Pulmonary artery endothelial cell (primary cell): ENCODE results near the gene SZRD1. TPM values are rescaled to one million over a fixed set of nuclear protein-coding genes. Genes with fewer than 3 reads are reported as not detected.
"Not testable (repeated sequence)": the region's sequence is repeated elsewhere in the genome, so short reads cannot be mapped to it uniquely, and the experiment has no call there.

Experiments used
- DNase-seq: peaks from one replicate; pipeline ENCODE4 v3.0.0-alpha.2; 2011; ENCODE audit warnings: low read depth, low spot score
- total RNA-seq: library from RNA; depleted of rRNA; stranded (reverse); fragments of >200 nt; gene quantifications from 2 replicates; pipeline ENCODE4 v1.2.3, GENCODE V29; 2014

SZRD1 gene, protein sequence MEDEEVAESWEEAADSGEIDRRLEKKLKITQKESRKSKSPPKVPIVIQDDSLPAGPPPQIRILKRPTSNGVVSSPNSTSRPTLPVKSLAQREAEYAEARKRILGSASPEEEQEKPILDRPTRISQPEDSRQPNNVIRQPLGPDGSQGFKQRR
- 35.5 and 37.4 TPM in 2 replicates for total RNA-seq

DNA sequence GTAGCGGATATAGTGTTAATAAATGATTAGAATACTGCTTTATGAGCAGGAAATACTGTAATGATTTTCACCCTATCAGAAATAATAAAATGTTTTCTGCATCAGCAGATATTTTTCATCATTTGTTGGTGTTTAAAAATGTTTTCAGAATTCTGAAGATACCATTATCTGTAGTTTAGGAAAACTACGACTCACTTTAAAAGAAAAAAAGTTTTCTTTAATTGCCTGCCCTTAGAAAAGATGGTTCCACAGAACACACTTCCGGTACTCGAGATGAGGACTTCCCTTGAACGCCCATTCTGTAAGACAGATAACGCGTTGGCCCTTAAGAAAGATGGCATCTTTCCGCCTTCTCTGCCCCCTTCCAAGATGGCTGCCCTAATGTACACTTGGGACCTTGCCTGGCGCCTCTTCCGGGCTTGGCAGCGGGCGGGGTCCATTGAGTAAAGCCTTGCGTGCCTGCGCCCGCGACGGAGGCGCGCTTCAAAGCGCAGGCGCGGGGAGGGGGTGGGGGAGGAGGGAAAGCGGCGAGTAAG lies at the start of gene SZRD1:
Gene SZRD1, plus strand, starts transcription at position 521 of the 536 bp plus-strand sequence. CDS start 16 bp downstream, outside the sequence.
- DNase-seq: peak; percentile 98

DNA sequence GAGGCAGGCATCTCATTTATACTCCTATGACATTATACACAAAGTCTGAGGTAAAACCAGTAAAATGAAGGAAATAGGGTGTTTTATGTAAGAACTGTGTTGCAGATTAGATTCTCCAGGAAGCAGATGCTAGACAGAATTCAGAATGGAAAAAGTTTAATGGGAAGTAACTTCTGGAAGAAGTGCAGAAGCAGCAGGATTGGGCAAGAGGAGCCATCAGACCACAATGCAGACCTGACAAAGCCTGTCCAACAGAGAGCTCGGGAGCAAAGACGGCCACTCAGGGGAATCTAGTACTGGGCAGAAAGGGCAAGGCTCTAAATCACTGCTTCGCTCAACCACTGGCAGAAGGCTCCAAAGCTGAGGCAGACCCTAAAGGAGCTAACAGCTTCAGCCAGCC lies 48.5 kb upstream of the SZRD1 start:
- DNase-seq: no peak

DNA sequence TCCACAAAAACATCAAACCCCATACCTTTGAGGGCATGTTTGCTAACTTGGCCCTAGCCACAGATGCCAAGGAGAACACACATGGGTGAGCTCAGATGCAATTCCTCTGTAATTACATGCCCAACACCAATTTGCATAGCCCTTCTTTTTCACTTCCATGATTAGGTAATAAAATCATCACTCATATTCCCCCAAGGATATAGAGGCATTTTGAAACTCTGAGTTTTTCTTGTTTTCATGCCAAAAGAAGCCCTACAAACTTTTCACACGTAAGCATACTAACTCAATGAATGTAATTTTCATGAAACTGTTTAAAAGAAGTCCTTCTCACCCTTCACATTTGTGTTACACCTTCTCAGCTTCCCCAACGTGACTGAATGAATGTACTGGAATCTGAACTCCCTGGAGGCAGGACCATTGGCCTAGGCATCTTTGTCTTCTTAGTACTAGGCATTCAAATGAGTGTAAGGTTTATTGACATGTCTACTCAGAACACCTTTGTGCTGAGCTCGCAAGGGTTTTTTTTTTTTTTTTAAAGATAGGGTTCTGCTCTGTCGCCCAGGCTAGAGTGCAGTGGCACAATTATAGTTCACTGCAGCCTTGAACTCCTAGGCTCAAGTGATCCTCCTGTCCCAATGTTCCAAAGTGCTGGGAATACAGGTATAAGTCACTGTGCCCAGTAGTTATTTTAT lies 45.7 kb upstream of the SZRD1 start:
- DNase-seq: no peak

DNA sequence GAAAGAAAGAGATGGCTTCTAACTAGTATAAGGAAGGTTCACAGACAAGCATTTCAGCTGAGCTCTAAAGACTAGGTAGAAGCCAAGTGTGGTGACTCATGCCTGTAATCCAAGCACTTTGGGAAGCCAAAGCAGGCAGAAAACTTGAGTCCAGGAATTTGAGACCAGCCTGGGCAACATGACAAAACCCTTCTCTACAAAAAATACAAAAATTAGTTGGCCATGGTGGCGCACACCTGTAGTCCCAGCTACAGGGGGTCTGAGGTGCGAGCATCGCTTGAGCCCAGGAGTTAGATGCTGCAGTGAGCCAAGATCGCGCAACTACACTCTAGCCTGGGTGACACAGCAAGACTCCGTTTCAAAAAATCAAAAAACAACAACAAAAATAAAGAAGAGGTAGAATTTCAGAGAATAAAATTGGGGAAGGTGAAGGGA lies 42.6 kb upstream of the SZRD1 start:
- peak; percentile 15 for DNase-seq

DNA sequence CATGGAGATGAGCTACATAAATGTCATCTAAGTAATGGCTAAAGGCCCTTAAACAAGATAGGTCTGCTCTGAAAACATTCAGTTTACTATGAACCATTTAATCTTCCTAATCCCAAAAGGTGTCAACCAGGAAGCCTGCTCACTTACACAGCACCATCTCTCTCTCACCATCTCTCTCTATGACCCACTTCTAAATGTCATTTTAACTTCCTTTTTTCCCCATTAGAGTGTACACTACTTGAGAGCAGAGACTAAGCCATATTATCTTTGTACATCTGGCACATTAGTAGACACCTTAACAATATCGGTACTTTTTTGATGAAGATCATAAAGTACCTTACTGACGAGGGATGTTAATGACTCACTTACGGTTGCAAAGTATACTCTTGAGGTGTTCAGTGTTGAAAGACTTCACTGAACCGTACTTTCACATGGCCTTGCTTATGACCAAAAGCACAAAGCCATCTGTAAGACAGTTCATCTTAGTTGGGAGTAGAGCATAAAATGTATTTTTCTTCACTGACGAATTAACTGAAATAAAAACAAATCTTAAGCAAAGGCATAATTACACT lies 40.1 kb upstream of the SZRD1 start:
- DNase-seq: no peak

DNA sequence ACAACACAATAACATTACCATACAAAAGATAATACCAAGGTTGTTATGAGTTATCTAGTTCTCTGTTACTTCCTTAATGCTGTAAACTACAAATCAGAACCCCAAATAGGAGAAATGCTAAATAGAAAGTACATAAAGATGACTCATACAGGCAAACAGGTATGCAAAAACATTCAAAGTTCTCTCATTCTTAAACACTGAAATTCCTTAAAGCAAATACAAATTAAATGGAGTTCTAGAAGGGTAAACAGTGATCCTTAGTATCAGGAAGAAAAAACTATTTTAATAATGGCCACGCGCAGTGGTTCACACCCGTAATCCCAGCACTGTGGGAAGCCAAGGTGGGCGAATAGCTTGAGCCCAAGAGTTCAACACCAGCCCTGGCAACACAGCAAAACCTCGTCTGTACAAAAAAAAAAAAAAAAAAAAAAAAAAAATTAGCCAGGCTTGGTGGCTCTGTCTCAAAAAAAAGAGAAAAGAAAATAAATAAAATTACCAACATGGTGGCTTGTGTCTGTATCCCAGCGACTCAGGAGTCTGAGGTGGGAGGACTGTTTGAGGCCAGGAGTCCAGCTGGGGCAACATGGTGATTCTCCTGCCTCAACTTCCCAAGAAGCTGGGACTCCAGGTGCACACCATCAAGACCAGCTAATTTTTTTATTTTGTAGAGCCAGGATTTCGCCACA lies 32.2 kb upstream of the SZRD1 start:
- DNase-seq: no peak

DNA sequence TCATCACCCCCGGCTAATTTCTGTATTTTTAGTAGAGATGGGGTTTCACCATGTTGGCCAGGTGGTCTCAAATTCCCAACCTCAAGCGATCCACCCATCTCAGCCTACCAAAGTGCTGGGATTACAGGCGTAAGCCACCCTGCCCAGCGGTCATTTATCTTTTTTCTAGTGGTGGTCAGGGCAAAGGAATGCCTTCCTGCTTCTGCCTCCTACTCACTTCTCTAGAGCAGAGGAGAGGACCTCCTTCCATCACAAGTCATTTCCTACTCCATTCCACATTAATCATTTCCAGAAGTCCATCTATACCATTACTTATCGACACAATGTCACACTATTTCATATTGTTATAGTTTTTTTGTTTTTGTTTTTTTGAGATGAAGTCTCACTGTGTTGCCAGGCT lies 28.1 kb upstream of the SZRD1 start:
- no peak for DNase-seq

DNA sequence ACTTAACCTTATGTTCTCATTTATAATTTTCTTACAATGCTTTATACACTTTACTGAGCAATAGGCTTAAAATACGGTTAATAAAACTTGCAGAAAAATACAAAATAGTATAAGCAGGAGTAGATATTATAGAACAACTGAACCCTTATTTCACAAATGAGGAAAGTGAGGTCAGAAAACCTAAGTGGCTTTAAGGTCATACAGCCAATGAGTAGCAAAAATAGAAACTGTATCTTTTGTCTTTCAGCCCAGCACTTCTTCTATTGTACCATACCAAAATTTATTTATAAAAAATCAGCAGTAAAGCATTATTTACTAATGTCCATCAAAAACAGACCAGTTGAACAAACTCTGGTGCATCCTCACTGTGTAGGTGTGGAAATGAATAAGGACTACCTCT lies 26.4 kb upstream of the SZRD1 start:
- DNase-seq: no peak

DNA sequence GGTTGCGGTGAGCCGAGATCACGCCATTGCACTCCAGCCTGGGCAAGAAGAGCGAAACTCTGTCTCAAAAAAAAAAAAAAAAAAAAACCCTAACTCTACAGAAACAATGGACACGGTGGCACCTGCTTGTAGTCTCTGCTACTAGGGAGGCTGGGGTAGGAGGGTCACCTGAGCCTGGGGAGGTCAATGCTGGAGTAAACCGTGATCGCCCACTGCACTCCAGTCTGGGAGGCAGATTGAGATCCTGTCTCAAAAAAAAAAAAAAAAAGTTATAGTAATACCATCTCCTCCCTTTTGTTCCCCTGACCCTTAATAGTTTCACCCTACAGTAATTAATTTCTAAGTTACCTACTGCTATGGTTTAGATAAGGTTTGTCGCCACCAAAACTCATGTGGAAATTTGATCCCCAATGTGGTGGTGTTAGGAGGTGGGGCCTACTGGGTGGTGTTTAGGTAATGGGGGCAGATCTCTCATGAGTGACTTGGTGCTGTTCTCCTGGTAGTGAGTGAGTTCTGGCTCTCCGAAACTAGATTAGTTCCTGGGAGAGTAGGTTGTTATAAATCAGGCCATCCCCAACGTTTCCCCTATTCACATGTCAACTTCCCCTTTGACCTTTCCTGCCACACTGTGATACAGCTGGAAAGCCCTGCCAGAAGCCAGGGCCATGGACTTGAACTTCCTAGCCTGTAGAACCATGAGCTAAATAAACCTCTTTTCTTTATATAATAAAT lies 24.5 kb upstream of the SZRD1 start:
- no peak for DNase-seq

DNA sequence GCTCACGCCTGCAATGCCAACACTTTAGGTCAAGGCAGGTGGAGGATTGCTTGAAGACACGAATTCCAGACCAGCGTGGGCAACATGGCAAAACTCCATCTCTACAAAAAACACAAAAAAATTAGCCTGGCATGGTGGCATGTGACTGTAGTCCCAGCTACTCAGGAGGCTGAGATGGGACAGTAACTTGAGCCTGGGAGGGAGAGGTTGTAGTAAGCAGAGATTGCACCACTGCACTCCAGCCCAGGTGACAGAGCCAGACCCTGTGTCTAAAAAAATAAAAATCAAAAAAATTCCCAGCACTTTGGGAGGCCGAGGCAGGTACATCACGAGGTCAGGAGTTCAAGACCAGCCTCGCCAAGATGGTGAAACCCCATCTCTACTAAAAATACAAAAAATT lies 23.8 kb upstream of the SZRD1 start:
- not testable (repeated sequence) for DNase-seq

DNA sequence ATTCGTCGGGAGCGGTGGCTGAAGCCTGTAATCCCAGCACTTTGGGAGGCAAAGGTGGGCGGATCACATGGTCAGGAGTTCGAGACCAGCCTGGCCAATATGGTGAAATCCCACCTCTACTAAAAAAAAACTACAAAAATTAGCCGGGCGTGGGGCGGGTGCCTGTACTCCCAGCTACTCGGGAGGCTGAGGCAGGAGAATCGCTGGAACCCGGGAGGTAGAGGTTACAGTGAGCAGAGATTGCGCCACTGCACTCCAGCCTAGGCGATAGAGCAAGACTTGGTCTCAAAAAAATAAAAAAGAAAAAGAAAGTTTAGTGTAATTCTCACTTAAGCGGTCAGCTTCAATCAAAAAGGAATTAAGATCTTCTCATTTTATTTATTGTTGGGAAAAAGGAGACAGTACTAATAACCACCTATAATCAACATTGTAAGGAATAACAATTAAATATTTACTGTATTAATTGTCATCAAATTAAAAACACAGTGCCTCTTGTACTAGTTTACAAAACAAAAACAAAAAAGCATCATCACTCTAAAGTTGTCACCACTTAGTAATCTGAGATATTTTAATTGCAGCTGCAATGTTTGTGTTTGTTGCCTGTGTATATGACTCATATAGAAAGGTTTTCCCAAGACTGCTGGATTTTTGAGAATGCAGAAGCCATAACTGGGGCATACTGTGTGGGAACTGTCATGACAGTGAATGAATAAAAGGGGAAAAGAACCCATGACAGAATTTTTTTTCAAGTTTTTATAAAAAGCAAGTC lies 18.4 kb upstream of the SZRD1 start:
- DNase-seq: no peak

DNA sequence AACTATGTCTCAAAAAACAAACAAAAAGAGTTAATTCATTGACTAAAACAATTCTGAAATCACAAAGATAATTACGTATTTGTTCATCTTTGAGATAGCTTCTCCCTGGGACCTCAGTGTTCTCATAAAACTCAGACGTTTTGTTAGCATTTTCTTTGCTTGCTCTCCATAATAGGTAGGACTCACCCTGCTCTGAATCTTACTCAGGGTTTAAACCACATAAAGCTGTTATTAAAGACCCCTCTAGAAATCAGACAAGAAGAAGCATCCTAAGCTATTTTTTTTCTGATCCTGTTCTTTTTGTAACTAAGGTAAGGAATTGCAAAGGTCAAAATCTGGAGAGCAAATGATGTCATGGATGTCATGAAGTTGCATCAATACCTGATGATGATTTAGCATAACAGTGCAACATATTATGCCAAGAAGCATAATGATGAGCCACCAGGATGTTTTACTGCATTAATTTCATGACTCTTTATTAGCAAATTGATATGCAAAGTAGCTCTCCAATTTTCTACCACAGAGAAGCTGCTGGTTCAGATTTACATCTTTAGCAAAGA lies 17.1 kb upstream of the SZRD1 start:
- no peak for DNase-seq

DNA sequence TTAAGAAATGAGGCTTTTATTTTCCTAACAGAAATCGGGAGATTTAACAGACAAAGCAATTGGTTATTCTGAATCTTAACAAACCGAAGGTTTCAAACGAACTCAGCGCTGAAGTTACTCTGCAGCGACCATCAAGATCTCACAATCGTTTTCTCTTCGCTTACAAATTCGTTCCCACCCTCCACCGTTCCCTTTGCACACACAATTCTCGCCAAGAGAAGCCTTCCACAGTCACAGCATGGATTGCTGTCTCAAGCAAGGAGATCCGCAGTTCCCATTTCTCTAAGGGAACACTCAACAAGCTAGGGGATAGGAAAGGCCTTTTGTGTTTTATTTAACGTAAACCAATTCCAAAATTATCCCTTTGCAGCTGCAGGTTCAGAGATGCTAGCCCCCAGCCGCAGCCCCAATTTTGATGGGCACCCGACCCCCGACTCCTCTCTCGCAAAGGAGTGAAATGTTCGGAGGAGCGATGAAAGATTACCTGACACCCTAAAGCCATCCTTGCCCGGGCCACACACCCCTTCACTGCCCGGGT lies 15.5 kb upstream of the SZRD1 start:
- DNase-seq: no peak

DNA sequence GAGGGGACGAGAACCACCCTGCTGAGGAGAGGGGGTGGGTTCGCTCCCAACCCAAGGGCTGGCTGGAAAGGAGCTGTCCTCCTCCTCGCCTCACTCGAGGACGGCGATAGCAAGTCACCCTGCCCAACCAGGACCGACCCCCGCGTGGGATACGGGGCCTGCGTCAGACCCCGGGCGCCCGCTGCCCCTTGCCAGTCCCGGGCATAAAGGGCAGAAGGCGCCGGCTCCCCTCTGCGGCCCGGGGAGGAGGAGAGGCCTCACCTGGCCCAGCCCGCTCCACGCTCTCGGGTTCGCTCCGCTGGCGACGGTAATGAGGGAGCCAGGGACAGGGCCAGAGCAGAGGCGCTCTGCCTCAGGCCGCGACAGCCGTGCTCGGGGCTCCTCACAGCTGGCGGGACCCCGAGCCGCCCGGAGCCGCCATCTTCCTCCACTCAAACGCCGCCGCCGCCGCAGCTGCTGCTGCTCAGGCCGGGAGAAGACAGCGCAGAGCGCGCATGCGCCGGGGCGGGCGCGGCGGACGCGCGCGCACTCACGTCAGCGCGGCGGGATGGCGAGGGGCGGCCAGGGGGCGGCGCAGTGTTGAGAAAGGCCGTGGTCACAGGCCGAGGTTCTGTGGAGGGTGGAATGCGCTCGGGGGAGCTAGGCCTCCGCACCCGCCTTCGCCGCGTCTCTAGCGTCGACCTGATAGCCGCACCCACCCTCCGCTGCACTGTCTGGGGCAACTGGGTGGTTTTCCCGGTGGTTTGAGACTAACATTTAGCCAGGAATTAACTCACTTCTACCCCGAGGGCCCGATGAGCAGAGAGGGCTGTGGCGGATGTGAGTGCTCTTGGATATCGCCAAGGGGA lies 14.8 kb upstream of the SZRD1 start, which contains the start of gene FBXO42:
Gene FBXO42, minus strand, starts transcription at position 487 of the 848 bp plus-strand sequence. CDS start 37,062 bp downstream, outside the sequence.
- DNase-seq: peak; percentile 51

DNA sequence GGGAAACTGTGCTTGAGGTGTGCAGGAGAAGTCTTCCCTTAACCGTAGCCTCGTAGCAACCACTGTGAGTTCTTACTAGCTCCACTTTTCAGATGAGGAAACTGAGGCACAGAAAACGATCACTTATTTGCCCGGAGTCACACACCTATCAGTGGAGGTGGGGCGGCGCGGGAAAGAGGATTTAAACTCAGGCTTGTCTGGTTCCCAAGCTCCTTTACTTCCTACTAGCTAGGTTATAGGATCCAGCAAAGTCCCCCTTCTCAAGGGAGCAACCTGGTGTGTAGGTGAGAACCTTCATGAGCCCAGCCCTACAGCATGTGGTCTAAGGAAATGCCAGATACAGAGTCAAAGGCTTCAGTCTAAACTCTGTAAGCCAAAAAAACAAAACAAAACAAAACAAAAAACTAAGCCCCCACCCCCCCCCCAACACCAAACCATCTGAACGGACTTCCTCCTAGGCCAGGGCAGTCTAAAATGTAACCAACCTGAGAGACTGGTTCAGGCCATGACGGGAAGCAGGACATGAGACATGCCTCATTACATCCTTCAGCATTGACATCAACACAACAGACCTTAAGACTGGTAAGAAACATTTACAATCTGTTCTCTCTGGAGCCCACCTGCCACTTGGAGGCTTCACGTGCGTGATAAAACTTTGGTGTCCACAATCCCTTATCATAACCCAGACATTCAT lies 14.1 kb upstream of the SZRD1 start:
- DNase-seq: no peak

DNA sequence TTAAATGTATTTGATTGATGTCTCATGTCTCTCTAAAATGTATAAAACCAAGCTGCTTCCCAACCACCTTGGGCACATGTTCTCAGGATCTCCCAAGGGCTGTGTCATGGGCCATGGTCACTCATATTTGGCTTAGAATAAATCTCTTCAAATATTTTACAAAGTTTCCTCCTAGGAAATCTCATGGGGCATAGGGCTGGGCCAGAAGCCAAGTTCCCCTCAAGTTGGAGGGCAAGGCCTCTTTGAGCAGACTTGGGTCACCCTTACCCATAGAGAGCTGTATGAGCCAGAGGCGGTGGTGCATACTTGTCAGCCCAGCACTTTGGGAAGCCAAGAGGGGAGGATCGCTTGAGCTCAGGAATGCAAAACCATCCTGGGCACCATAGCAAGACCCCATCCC lies 12.4 kb upstream of the SZRD1 start:
- DNase-seq: no peak

DNA sequence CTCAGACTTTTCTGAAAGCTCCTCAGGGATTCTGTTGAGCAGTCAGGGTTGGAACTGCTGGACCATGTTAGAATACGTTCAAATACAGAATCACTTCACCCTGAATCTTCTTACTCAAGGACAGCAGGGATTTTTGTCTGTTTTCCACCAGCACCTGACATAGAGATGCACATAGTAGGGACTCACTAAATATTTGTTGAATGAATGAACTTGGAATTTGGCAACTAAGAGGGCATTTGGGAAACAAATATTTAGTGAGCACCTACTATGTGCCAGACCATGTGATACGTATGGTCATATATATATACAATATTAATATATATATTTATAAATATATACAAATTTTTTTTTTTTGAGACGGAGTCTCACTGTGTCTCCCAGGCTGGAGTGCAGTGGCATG lies 10.2 kb upstream of the SZRD1 start:
- no peak for DNase-seq

DNA sequence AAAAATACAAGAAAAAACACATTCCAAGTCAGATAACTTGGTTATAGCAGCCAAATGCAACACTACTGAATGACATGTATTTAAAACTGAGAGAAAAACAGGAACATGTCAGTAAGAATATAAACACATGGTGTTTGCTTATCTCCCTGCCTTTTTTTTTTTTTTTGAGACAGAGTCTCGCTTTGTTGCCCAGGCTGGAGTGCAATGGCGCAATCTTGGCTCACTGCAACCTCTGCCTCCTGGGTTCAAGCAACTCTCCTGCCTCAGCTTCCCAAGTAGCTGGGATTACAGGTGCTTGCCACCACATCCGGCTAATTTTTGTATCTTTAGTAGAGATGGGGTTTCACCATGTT lies 1.9 kb upstream of the SZRD1 start:
- DNase-seq: not testable (repeated sequence)
